Smooth muscle cell (in vitro differentiated cells): Measurements from ENCODE around the gene NOTCH2. TPM values are rescaled to one million over a fixed set of nuclear protein-coding genes. Genes with fewer than 3 reads are reported as not detected.

Experiments used
- DNase-seq: peaks from one replicate; lab custom pipeline; 2025; ENCODE audit not compliant: unreplicated experiment; lab: John Stamatoyannopoulos, UW
- H2AFZ ChIP-seq: fragments of 200-600 bp; sonication (generic); 2 replicates; pipeline ENCODE4 v1.6.0; 2016; ENCODE audit warnings: antibody characterized with exemption, low read depth, mild to moderate bottlenecking
- H3F3A ChIP-seq: fragments of 200-600 bp; sonication (generic); 2 replicates; pipeline ENCODE4 v1.6.0; 2017; ENCODE audit warnings: antibody characterized with exemption, low read depth
- H3K27ac ChIP-seq: fragments of 200-600 bp; sonication (generic); 2 replicates; pipeline ENCODE4 v1.5.1; 2016; ENCODE audit warnings: low read depth, mild to moderate bottlenecking
- H3K27me3 ChIP-seq: fragments of 200-600 bp; sonication (generic); 2 replicates; pipeline ENCODE4 v1.6.1; 2016; ENCODE audit warnings: low read depth, mild to moderate bottlenecking
- H3K36me3 ChIP-seq: fragments of 200-600 bp; sonication (generic); 2 replicates; pipeline ENCODE4 v1.5.1; 2016; ENCODE audit warnings: low read depth
- H3K4me1 ChIP-seq: fragments of 200-600 bp; sonication (generic); 2 replicates; pipeline ENCODE4 v1.5.1; 2016; ENCODE audit warnings: low read depth
- H3K4me2 ChIP-seq: fragments of 200-600 bp; sonication (generic); 2 replicates; pipeline ENCODE4 v1.6.0; 2016; ENCODE audit warnings: mild to moderate bottlenecking
- H3K4me3 ChIP-seq: fragments of 200-600 bp; sonication (generic); 2 replicates; pipeline ENCODE4 v1.5.1; 2016; ENCODE audit warnings: mild to moderate bottlenecking
- H3K79me2 ChIP-seq: fragments of 200-600 bp; sonication (generic); 2 replicates; pipeline ENCODE4 v1.6.0; 2016; ENCODE audit warnings: low read depth, mild to moderate bottlenecking
- H3K9ac ChIP-seq: fragments of 200-600 bp; sonication (generic); 2 replicates; pipeline ENCODE4 v1.6.0; 2016; ENCODE audit warnings: low read depth
- H3K9me3 ChIP-seq: fragments of 200-600 bp; sonication (generic); replicated peaks from 2 replicates; pipeline ENCODE4 v1.5.1; 2016; ENCODE audit warnings: low read depth
- H4K20me1 ChIP-seq: fragments of 200-600 bp; sonication (generic); 2 replicates; pipeline ENCODE4 v1.6.0; 2016; ENCODE audit warnings: low read depth
- WGBS: methylation state at CpG from one replicate; pipeline ENCODE4 v1.1.7; 2016; ENCODE audit warnings: low lambda C conversion rate; 5-methylcytosine and 5-hydroxymethylcytosine counted together
- polyA plus RNA-seq: library from polyadenylated mRNA; unstranded; fragments of >200 nt; fragmentation: Nextera tagmentation; extraction: Ambion mirVana; gene quantifications from 2 replicates; pipeline ENCODE4 v1.2.1, GENCODE V29; 2016
- total RNA-seq: library from RNA; depleted of rRNA; stranded (reverse); fragments of >200 nt; gene quantifications from 2 replicates; pipeline ENCODE4 v1.2.3, GENCODE V29; 2014
- TF ChIP-seq, protein P1 (sequence below): fragments of 200-600 bp; sonication (generic); IDR thresholded peaks from 2 replicates; pipeline ENCODE4 v1.5.1; 2017; ENCODE audit warnings: borderline replicate concordance, mild to moderate bottlenecking, antibody characterized with exemption; ENCODE audit not compliant: insufficient read depth, poor library complexity, severe bottlenecking

The NOTCH2 gene
- total and polyA plus RNA-seq, 2 experiments from 2014 or later, result 50.3 to 133 TPM

DNA sequence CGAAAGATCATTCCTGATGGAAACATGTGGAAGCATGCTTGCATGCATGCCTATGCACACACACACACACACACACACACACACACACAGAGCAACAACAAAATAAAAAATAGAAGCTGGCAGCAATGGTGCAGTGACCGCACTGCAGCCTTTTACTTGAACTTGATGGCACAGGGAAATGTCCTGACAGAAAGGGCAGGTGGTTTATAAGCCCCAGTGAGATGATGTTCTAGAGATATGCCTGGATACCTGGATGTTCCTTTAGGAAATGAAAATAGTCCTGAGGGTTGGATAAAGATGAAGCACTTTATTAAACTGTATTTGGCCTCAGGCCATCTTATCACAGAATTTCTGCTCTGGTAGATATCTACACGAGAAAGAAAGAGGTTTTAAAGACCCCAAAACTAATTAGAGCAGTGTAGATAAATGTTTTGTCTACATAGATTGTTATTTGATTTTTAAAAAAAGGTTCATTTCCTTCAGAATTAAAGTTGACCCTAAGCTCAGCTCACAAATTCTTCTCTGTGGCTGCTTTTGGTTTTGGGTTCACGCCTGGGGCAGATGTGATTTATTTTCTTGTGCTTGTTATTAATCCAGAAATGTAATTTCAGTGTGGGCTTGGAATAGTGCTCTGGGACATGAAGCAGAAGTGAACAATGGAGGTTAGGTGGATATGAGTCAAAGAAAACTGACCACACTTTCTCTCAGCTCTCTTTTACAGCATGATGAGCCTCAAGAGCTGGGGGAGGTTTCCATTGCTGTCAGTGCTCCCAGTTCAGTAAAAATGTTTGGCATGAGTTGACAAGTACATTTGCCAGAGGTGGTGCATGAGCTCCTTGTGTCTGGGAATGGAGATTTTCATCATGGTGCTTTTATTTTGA, 196.1 kb downstream of the NOTCH2 start:
- Histone ChIP-seq H4K20me1 (no peaks in the 10 kb centered on the region), H3K27me3 (no peaks in the 10 kb centered on the region), H3K4me2 (no peak overlapping the region), H3K4me1 (no peaks in the 10 kb centered on the region), H3F3A (no peaks in the 10 kb centered on the region), H3K27ac (no peak overlapping the region), H3K9ac (no peak overlapping the region), H2AFZ (no peak overlapping the region), H3K36me3 (no peaks in the 10 kb centered on the region), H3K79me2 (no peaks in the 10 kb centered on the region), H3K9me3 (no peaks in the 10 kb centered on the region), H3K4me3 (no peak overlapping the region)
- TF ChIP-seq, protein P1, sequence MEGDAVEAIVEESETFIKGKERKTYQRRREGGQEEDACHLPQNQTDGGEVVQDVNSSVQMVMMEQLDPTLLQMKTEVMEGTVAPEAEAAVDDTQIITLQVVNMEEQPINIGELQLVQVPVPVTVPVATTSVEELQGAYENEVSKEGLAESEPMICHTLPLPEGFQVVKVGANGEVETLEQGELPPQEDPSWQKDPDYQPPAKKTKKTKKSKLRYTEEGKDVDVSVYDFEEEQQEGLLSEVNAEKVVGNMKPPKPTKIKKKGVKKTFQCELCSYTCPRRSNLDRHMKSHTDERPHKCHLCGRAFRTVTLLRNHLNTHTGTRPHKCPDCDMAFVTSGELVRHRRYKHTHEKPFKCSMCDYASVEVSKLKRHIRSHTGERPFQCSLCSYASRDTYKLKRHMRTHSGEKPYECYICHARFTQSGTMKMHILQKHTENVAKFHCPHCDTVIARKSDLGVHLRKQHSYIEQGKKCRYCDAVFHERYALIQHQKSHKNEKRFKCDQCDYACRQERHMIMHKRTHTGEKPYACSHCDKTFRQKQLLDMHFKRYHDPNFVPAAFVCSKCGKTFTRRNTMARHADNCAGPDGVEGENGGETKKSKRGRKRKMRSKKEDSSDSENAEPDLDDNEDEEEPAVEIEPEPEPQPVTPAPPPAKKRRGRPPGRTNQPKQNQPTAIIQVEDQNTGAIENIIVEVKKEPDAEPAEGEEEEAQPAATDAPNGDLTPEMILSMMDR, result no peak
- no peak for DNase-seq
- WGBS, result 78% methylated on average over 4 of the region's 4 CpGs

DNA sequence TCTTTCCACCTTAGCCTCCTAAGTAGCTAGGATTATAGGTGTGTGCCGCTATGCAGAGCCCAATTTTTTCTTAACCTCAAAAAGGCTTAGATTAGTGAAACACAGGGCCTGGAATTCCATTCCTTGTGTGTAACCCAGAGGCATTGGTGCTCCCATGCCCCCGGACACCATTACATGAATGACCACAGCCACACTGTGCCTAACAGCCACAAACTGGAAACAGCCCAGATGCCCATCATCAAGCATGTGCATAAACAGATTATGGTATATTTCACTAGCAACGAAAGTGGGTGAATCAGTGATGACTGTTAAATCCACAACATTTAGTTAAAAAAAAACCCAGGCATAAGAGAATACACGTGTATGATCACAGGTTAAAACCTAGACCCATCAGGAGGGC, 197.6 kb downstream of the NOTCH2 start:
- Histone ChIP-seq H3K27ac (no peak overlapping the region), H4K20me1 (no peaks in the 10 kb centered on the region), H3K4me3 (no peak overlapping the region), H3K9ac (no peak overlapping the region), H3K79me2 (no peaks in the 10 kb centered on the region), H3K9me3 (no peaks in the 10 kb centered on the region), H3K36me3 (no peaks in the 10 kb centered on the region), H3K4me1 (no peaks in the 10 kb centered on the region), H3F3A (no peaks in the 10 kb centered on the region), H3K4me2 (no peak overlapping the region), H2AFZ (no peak overlapping the region), H3K27me3 (no peaks in the 10 kb centered on the region)
- DNase-seq, result no peak
- TF ChIP-seq, protein P1, result no peak
- 78% methylated on average over 4 of the region's 4 CpGs for WGBS

DNA sequence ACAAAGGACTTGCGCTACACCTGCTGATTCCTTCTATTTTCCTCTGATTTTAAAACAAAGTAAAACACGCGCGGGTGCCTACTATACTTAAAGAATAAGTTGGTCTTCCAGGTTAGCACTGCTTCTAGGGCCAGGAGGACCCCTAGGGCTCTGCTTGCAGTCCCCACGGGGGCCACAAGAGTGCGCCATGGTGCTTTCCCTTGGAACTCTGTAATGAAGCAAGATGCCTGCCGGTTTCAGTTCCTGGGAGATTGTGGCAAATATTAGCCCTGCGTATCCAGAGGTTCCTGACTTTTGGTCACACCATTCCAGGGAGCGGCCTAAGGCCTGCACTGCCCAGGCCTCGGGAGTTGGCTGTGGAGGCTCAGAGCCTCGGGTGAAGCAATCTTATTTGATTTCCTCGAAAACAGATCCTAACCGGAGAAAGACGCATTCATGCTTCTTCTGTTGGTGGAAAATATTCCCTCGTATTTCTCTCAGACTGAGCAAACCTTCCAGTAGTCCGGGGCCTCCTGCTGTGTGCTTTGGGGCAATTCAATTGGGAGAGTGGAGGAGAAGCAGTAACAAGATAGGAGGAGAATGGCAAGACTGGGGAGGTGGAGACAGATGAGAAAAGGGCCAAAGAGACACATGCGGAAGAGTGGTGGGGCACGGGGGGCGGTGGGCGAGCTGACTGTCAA, 198.4 kb downstream of the NOTCH2 start:
- DNase-seq, result peak; percentile 28
- WGBS, result 59% methylated on average over 20 of the region's 20 CpGs
- Histone ChIP-seq H3K36me3 (no peaks in the 10 kb centered on the region), H3K4me3 (no peak overlapping the region), H4K20me1 (no peaks in the 10 kb centered on the region), H3K27ac (no peak overlapping the region), H3K27me3 (no peaks in the 10 kb centered on the region), H3K4me2 (no peak overlapping the region), H3K9me3 (no peaks in the 10 kb centered on the region), H3K9ac (no peak overlapping the region), H2AFZ (peak overlapping the region; percentile 20), H3K79me2 (no peaks in the 10 kb centered on the region), H3K4me1 (no peaks in the 10 kb centered on the region), H3F3A (no peaks in the 10 kb centered on the region)
- TF ChIP-seq, protein P1, result peak; percentile 91
